WTC11 (cell line): ENCODE measurements around the gene C11orf21.

Source experiments
- ATF1 ChIP-seq: sonication (generic); formaldehyde crosslinking; IDR thresholded peaks from 2 replicates; pipeline ENCODE4 v1.8.1; 2023; ENCODE audit warnings: mild to moderate bottlenecking, moderate library complexity, missing genetic modification reagents
- ETV6 ChIP-seq: sonication (generic); formaldehyde crosslinking; IDR thresholded peaks from 2 replicates; pipeline ENCODE4 v1.8.1; 2022; ENCODE audit warnings: mild to moderate bottlenecking, missing genetic modification reagents
- GABPB1 ChIP-seq: sonication (generic); formaldehyde crosslinking; IDR thresholded peaks from 2 replicates; pipeline ENCODE4 v1.8.1; 2023; ENCODE audit warnings: mild to moderate bottlenecking, missing genetic modification reagents
- NR3C1 ChIP-seq: sonication (generic); formaldehyde crosslinking; conservative IDR thresholded peaks from 2 replicates; pipeline ENCODE4 v1.8.1; 2023; ENCODE audit warnings: low read depth, mild to moderate bottlenecking, missing genetic modification reagents
- TCF7 ChIP-seq: sonication (generic); formaldehyde crosslinking; IDR thresholded peaks from 2 replicates; pipeline ENCODE4 v1.8.0; 2022; ENCODE audit warnings: mild to moderate bottlenecking, low read depth, missing genetic modification reagents, moderate library complexity
- ZNF121 ChIP-seq: sonication (generic); formaldehyde crosslinking; IDR thresholded peaks from 2 replicates; pipeline ENCODE4 v1.8.0; 2023; ENCODE audit warnings: missing genetic modification reagents
- TF ChIP-seq, protein P1 (sequence below): fragments of 200-600 bp; IDR thresholded peaks from 2 replicates; pipeline ENCODE4 v1.8.0; 2022; ENCODE audit warnings: antibody characterized with exemption

DNA sequence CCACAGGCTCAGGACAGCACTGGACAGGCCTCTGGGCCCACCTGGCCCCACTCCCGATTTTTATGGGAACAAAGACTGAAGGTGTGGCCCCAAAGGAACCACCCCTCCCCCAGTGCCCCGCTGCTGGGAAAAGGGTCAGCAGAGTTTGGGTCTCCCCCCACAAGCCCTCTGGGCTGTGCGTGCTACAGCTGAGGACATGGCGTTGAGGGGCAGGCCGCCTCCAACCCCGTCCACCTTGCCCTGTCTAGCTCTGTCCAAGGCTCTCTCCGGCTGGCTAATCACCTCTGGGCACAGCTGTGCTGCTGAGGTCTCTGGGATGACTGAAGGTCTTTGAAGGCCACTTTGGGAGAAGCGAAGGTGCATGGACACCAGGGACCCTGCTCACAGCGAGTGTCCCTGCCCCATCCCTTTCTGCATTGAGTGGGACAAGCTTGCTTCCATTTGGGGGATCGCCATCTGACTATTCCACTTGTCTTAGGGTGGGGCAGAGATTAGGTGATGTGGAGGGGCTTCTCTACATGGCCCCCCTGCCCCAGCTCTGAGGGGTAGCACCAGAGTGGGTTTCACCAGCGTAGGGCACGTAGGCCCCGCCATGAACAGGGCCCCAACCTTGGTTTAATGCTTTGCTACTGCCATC lies 37.9 kb downstream of the C11orf21 start:
- TF ChIP-seq, protein P1, sequence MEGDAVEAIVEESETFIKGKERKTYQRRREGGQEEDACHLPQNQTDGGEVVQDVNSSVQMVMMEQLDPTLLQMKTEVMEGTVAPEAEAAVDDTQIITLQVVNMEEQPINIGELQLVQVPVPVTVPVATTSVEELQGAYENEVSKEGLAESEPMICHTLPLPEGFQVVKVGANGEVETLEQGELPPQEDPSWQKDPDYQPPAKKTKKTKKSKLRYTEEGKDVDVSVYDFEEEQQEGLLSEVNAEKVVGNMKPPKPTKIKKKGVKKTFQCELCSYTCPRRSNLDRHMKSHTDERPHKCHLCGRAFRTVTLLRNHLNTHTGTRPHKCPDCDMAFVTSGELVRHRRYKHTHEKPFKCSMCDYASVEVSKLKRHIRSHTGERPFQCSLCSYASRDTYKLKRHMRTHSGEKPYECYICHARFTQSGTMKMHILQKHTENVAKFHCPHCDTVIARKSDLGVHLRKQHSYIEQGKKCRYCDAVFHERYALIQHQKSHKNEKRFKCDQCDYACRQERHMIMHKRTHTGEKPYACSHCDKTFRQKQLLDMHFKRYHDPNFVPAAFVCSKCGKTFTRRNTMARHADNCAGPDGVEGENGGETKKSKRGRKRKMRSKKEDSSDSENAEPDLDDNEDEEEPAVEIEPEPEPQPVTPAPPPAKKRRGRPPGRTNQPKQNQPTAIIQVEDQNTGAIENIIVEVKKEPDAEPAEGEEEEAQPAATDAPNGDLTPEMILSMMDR: no peak
- TF ChIP-seq GABPB1 (CRISPR knock-in tag) (no peak), ZNF121 (CRISPR knock-in tag) (no peak), ETV6 (CRISPR knock-in tag) (no peak), NR3C1 (CRISPR knock-in tag) (no peak), ATF1 (no peak), TCF7 (CRISPR knock-in tag) (no peak)
